ENCODE results near the gene NOS1AP. TPM values are rescaled to one million over a fixed set of nuclear protein-coding genes. Genes with fewer than 3 reads are reported as not detected.

Gene NOS1AP
- total RNA-seq, 2 donors from 2014 or later = 3.1 to 4.0 TPM

DNA sequence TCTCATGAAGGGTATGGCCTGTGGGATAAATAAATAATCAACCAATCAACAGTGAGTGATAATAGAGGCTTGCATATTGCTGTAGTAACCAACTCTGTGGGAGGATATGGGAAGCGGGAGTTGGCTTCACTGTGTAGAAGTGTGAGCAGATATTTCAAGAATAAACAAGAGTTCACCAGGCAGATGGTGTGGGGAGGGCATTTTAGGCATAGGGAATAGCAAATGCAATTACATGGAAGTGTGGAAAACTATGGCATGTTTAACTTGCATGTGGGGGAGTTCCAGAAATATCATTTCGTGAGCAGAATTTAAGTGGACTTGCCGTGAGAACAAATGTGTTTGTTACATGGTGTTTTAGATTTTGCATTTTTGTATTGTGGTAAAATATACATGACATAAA lies 211.9 kb downstream of the NOS1AP start:
- H3K9me3 ChIP-seq = no peaks in the 10 kb centered on the region
- intact Hi-C loops (cut with DNase I) = no loop called here
- WGBS, 2 donors = 93% methylated on average over 3 of the region's 3 CpGs
- no peaks in the 10 kb centered on the region for H3K36me3 ChIP-seq (replicated peaks in 1 of 2; ENCODE audit: insufficient read depth in 1 of 2, low read depth in 2 of 2)
- no peak overlapping the region for H3K27ac ChIP-seq
- ATAC-seq (no peak), DNase-seq (no peak)
- peaks cover 32% of the 10 kb centered on the region for H3K4me1 ChIP-seq
- no peaks in the 10 kb centered on the region for H3K27me3 ChIP-seq
- H3K4me3 ChIP-seq = no peak overlapping the region
- no peak for TF ChIP-seq POLR2A (IDR thresholded peaks at IDR 0.05)
- TF ChIP-seq, protein P1, sequence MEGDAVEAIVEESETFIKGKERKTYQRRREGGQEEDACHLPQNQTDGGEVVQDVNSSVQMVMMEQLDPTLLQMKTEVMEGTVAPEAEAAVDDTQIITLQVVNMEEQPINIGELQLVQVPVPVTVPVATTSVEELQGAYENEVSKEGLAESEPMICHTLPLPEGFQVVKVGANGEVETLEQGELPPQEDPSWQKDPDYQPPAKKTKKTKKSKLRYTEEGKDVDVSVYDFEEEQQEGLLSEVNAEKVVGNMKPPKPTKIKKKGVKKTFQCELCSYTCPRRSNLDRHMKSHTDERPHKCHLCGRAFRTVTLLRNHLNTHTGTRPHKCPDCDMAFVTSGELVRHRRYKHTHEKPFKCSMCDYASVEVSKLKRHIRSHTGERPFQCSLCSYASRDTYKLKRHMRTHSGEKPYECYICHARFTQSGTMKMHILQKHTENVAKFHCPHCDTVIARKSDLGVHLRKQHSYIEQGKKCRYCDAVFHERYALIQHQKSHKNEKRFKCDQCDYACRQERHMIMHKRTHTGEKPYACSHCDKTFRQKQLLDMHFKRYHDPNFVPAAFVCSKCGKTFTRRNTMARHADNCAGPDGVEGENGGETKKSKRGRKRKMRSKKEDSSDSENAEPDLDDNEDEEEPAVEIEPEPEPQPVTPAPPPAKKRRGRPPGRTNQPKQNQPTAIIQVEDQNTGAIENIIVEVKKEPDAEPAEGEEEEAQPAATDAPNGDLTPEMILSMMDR (IDR thresholded peaks at IDR 0.05) = no peak

DNA sequence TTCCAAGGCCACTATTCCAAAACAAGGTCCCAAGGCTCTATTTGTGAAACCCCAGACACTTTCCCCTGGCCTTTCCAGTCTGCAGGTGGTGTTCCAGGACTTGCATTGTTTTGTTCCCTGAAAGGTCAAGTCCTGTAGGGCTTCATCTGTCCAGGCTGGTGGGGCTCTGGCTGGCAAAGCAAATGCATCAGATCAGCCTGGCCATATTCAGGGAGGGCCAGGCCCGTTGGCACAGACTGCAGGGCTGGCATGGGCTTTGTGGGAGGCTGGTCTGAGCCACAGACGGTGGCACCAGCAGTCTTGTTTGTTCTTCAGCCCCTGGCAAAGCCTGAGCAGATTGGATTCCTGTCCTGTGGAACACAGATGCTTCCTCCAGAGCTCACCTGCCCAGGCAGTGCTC lies 214.2 kb downstream of the NOS1AP start:
- ATAC-seq = peak; percentile 50
- peak overlapping the region in 3 of 4 donors; percentile 57 to 80 (median 74) for H3K27ac ChIP-seq
- H3K4me3 ChIP-seq = no peak overlapping the region
- no peaks in the 10 kb centered on the region for H3K36me3 ChIP-seq (replicated peaks in 1 of 2; ENCODE audit: insufficient read depth in 1 of 2, low read depth in 2 of 2)
- 15 to 17% methylated on average over 1 to 2 of the region's 2 CpGs for WGBS, 2 donors
- no peaks in the 10 kb centered on the region for H3K9me3 ChIP-seq
- intact Hi-C loops (cut with DNase I) = no loop called here
- TF ChIP-seq POLR2A (IDR thresholded peaks at IDR 0.05) = no peak
- TF ChIP-seq, protein P1 (IDR thresholded peaks at IDR 0.05) = peak in 1 of 7 experiments; percentile 14
- H3K4me1 ChIP-seq = peaks cover 32% of the 10 kb centered on the region
- no peaks in the 10 kb centered on the region for H3K27me3 ChIP-seq
- DNase-seq = peak; percentile 52 to 76 (median 71)

DNA sequence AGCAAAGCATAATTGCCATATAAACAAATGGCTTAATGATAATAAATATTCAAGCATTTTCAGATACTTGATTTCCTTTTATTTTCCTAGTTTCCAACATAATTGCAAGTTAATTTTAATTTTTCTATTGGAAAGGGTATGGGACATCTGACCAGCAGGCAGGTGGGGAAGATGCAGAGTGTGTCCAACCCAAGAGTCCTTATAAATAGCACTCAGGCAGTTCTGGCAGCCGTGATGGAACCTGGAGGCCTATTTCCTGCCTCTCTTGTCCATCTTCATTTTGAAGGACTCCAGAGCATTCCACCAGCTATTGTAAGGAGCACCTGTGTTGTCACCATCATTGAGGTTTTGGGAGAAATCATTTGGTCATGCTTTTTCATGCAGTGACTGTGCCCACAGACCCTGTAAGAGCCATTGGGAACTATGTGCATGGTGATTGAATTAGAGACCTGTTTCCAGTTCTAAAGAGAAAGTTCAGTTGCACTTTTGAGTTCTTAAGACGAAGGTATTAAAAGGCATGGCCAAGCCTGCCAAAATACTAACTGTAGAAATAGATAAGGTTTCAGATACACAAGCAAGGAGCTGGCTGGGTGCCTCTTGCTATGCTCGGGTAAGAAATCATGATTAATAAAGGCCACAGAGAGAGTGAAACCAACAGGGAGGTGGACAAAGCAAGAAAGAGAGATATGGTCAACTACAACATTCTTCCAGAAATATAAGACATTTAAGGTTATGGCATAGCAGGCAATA lies 214.9 kb downstream of the NOS1AP start:
- Histone ChIP-seq H3K4me1 (peaks cover 32% of the 10 kb centered on the region), H3K27ac (peak overlapping the region; percentile 1 to 80 (median 66)), H3K9me3 (no peaks in the 10 kb centered on the region), H3K27me3 (no peaks in the 10 kb centered on the region), H3K4me3 (no peak overlapping the region), H3K36me3 (replicated peaks in 1 of 2; ENCODE audit: insufficient read depth in 1 of 2, low read depth in 2 of 2) (no peaks in the 10 kb centered on the region)
- TF ChIP-seq POLR2A (IDR thresholded peaks at IDR 0.05) = no peak
- WGBS, 2 donors = 25 to 39% methylated on average over 3 of the region's 3 CpGs
- DNase-seq (peak in 3 of 4 donors; percentile 26 to 67 (median 55)), ATAC-seq (no peak)
- intact Hi-C loops (cut with DNase I) = no loop called here

DNA sequence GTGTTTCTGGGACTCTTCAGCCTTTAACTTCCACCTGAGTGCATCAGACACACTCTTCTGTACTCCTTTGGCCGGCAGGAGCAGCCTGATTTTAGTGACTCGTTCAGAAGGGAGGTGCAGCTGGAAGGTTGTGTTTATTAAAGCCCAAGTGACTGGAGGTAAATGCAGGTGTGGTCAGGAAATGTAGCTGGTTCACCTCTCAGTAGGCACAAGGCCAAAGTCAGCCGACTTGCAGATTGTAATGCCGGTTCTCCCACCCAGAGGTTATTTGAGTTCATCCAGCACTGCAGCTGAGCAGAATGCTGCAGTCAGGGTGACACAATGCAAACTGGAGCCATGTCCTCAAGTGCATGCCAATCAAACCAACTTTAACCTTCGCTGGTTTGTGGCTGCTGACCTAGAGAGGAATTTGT lies 215.7 kb downstream of the NOS1AP start:
- DNase-seq (peak; percentile 88 to 98 (median 96)), ATAC-seq (peak; percentile 95)
- no peaks in the 10 kb centered on the region for H3K36me3 ChIP-seq (replicated peaks in 1 of 2; ENCODE audit: insufficient read depth in 1 of 2, low read depth in 2 of 2)
- no peak overlapping the region for H3K4me3 ChIP-seq
- peak in 2 of 3 donors; percentile 12 to 43 for TF ChIP-seq POLR2A (IDR thresholded peaks at IDR 0.05)
- TF ChIP-seq, protein P1 (IDR thresholded peaks at IDR 0.05) = no peak
- 6 to 11% methylated on average over 5 of the region's 5 CpGs for WGBS, 2 donors
- H3K4me1 ChIP-seq = peaks cover 32% of the 10 kb centered on the region
- H3K27ac ChIP-seq = peak overlapping the region; percentile 1 to 80 (median 66)
- H3K9me3 ChIP-seq = no peaks in the 10 kb centered on the region
- intact Hi-C loops (cut with DNase I) = no loop called here
- no peaks in the 10 kb centered on the region for H3K27me3 ChIP-seq

DNA sequence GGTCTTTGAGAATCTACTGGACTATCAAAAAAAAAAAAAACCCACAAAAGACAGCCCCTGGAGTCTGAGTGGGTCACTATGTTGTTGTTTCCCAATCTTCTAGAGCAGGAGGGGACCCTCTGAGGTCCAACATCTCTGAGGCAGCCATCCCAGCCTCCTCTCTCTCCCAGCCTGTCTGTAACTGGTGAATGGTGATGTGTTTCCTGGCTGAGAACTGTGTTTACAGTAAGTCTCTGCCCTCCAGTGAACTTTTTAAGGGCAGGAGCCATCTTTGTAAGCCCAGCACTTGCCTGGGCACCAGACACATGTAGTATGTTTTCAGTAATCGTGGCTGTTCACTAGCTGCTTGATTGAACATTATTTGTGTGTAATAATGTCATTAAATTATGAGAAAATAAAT lies 221.5 kb downstream of the NOS1AP start:
- no peak for DNase-seq
- 78 to 88% methylated on average over 1 of the region's 1 CpG for WGBS, 2 donors
- intact Hi-C loops (cut with DNase I) = no loop called here
- Histone ChIP-seq H3K36me3 (replicated peaks in 1 of 2; ENCODE audit: insufficient read depth in 1 of 2, low read depth in 2 of 2) (no peaks in the 10 kb centered on the region), H3K27me3 (no peaks in the 10 kb centered on the region), H3K4me3 (no peak overlapping the region), H3K4me1 (peaks cover 4% of the 10 kb centered on the region), H3K27ac (no peak overlapping the region), H3K9me3 (no peaks in the 10 kb centered on the region)
- ATAC-seq = no peak
- TF ChIP-seq, protein P1 (IDR thresholded peaks at IDR 0.05) = no peak
- no peak for TF ChIP-seq POLR2A (IDR thresholded peaks at IDR 0.05)

Data from body of pancreas (tissue), 4 donors.